HFFc6 (cell line): Measurements from ENCODE around the gene SMPD3. TPM values are rescaled to one million over a fixed set of nuclear protein-coding genes. Genes with fewer than 3 reads are reported as not detected.

Experiments
- DNase-seq: peaks from one replicate; pipeline ENCODE4 v3.0.0-alpha.2; 2018
- H3K27ac Mint-ChIP-seq: 2 replicates; pipeline ENCODE4 v1.8.0; 2020; ENCODE audit warnings: mild to moderate bottlenecking, mixed read lengths
- H3K27me3 Mint-ChIP-seq: 2 replicates; pipeline ENCODE4 v1.8.0; 2021; ENCODE audit warnings: mild to moderate bottlenecking, moderate library complexity, mixed read lengths; ENCODE audit not compliant: insufficient read depth
- H3K36me3 Mint-ChIP-seq: 2 replicates; pipeline ENCODE4 v1.8.0; 2021; ENCODE audit warnings: low read depth, mixed read lengths
- H3K4me1 Mint-ChIP-seq: 2 replicates; pipeline ENCODE4 v1.8.0; 2020; ENCODE audit warnings: low read depth, mixed read lengths
- H3K4me3 Mint-ChIP-seq: 2 replicates; pipeline ENCODE4 v1.8.0; 2020; ENCODE audit warnings: mild to moderate bottlenecking, moderate library complexity, mixed read lengths
- H3K9me3 Mint-ChIP-seq: 2 replicates; pipeline ENCODE4 v1.8.0; 2020; ENCODE audit warnings: mild to moderate bottlenecking, mixed read lengths
- total RNA-seq, 6 experiments: library from RNA; stranded (reverse); fragmentation: NEBNext Ultra II Directional; extraction: Animal tissue kit (Norgen Biotek cat#: 25700); gene quantifications; 2 replicates in 1 of 6; 3 replicates in 5 of 6; pipeline ENCODE4 v1.2.3, GENCODE V29; 2021
- TF ChIP-seq, protein P1 (sequence below): fragments of 200-600 bp; sonication (generic); IDR thresholded peaks from 2 replicates; pipeline ENCODE4 v1.5.0; 2021; ENCODE audit warnings: antibody characterized with exemption, mild to moderate bottlenecking

Gene SMPD3
- total RNA-seq, 6 experiments from 2014 or later = 0.05 to 0.73 (median 0.30) TPM

GRCh38 chr16:68328151-68328859 is 120.0 kb downstream of the SMPD3 start:
- TF ChIP-seq, protein P1, sequence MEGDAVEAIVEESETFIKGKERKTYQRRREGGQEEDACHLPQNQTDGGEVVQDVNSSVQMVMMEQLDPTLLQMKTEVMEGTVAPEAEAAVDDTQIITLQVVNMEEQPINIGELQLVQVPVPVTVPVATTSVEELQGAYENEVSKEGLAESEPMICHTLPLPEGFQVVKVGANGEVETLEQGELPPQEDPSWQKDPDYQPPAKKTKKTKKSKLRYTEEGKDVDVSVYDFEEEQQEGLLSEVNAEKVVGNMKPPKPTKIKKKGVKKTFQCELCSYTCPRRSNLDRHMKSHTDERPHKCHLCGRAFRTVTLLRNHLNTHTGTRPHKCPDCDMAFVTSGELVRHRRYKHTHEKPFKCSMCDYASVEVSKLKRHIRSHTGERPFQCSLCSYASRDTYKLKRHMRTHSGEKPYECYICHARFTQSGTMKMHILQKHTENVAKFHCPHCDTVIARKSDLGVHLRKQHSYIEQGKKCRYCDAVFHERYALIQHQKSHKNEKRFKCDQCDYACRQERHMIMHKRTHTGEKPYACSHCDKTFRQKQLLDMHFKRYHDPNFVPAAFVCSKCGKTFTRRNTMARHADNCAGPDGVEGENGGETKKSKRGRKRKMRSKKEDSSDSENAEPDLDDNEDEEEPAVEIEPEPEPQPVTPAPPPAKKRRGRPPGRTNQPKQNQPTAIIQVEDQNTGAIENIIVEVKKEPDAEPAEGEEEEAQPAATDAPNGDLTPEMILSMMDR = peak; percentile 92
- 0 out of 2 replicates have a peak, but pooled peaks cover 9% of the 10 kb centered on the region for H3K36me3 Mint-ChIP-seq
- no peaks in the 10 kb centered on the region for H3K27me3 Mint-ChIP-seq
- peak overlapping the region; percentile 34 for H3K27ac Mint-ChIP-seq
- no peaks in the 10 kb centered on the region for H3K9me3 Mint-ChIP-seq
- peak; percentile 81 for DNase-seq
- peak overlapping the region; percentile 25; the same call in 1 of the 2 replicates for H3K4me3 Mint-ChIP-seq
- H3K4me1 Mint-ChIP-seq = peaks cover 45% of the 10 kb centered on the region

DNA sequence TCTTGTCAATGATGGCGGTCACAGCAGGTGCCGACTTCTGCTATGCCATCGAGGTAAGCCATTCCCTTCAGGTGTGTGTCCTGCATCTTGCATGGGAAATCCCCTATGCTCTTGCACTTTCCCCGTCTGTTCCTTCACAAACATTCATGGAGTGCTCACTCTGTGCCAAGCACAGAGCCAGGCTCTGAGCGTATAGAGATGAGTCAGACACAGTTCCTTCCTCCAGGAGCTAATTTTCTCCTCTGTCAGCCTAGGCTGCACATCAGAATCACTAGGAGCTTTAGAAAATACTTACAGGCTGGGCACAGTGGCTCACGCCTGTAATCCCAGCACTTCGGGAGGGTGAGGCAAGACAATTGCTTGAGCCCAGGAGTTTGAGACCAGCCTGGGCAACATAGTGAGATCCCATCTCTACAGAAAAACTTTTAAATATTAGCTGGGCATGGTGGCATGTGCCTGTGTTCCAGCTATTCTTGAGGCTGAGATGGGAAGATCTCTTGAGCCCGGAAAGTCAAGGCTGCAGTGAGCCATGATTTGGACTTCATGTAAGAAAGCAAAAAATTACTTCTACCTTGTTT is 123.4 kb downstream of the SMPD3 start:
- no peaks in the 10 kb centered on the region for H3K27me3 Mint-ChIP-seq
- no peak overlapping the region for H3K27ac Mint-ChIP-seq
- DNase-seq = no peak
- H3K4me1 Mint-ChIP-seq = peaks cover 24% of the 10 kb centered on the region
- H3K9me3 Mint-ChIP-seq = no peaks in the 10 kb centered on the region
- H3K36me3 Mint-ChIP-seq = 0 out of 2 replicates have a peak, but pooled peaks cover 4% of the 10 kb centered on the region
- no peak overlapping the region for H3K4me3 Mint-ChIP-seq
- TF ChIP-seq, protein P1 = no peak

GRCh38 chr16:68324336-68324735 is 124.0 kb downstream of the SMPD3 start:
- H3K27ac Mint-ChIP-seq = no peak overlapping the region
- H3K9me3 Mint-ChIP-seq = no peaks in the 10 kb centered on the region
- TF ChIP-seq, protein P1 = no peak
- 0 out of 2 replicates have a peak, but pooled peaks cover 4% of the 10 kb centered on the region for H3K36me3 Mint-ChIP-seq
- DNase-seq = no peak
- H3K4me1 Mint-ChIP-seq = peaks cover 24% of the 10 kb centered on the region
- no peaks in the 10 kb centered on the region for H3K27me3 Mint-ChIP-seq
- no peak overlapping the region for H3K4me3 Mint-ChIP-seq

DNA sequence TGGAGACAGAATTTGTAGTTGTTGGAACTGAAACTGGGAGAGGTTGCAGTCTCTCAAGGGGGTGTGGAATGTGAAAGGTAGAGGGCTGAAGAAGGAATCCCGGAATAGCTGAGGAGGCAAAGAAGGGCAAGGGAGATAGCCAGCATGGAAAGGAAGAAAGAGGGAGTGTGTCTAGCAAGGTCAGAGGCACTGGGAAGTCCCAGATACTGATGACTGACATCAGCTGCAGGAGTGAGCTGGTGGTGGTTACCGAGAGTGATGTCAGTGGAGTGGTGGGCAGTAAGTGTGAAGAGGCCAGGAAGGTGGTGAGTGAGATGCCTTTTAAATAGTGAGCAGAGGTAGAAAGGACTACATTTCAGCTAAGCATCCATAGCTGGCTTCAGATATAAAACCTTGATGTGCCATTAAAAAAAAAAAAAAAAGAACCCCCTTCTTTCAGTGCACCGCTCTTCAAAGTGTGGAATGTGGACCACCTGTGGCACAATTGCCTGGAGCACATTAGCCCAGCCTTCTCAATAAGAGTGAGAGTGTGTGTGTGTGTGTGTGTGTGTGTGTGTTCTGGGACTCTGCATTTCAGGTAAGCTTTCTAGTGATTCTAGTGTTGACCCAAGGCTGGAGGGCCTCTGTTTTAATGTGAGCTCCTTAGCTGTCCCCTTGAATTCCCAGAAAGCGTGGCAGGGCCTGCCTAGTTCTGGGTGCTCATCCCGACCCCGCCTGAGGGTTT is 129.0 kb downstream of the SMPD3 start:
- no peaks in the 10 kb centered on the region for H3K4me1 Mint-ChIP-seq
- H3K27me3 Mint-ChIP-seq = peaks cover 1% of the 10 kb centered on the region
- peaks cover 8% of the 10 kb centered on the region for H3K36me3 Mint-ChIP-seq
- no peak overlapping the region for H3K4me3 Mint-ChIP-seq
- TF ChIP-seq, protein P1 = no peak
- no peaks in the 10 kb centered on the region for H3K9me3 Mint-ChIP-seq
- no peak for DNase-seq
- no peak overlapping the region for H3K27ac Mint-ChIP-seq

DNA sequence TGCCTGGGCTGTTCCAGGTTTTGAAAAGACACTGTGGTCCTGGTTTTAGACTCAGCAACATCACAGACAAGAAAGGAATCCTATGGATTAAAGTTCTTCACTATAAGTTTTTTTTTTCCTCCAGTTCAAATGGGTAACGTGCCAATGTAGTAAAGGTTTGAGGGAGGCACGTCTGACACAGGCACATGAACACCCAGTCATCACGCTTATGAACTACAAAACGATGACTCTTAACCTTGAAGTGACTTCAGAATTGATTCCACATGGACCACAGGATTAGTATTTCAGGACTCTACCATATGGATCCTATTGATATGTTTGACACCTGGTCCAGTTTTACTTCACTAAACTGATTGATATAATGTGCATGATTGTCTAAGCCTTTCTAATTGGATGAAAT is 135.2 kb downstream of the SMPD3 start:
- no peaks in the 10 kb centered on the region for H3K9me3 Mint-ChIP-seq
- no peak overlapping the region for H3K4me3 Mint-ChIP-seq
- no peak for DNase-seq
- peaks cover 4% of the 10 kb centered on the region for H3K27me3 Mint-ChIP-seq
- TF ChIP-seq, protein P1 = no peak
- peaks cover 24% of the 10 kb centered on the region for H3K36me3 Mint-ChIP-seq
- H3K27ac Mint-ChIP-seq = no peak overlapping the region
- peaks cover 25% of the 10 kb centered on the region for H3K4me1 Mint-ChIP-seq
